ENCODE results near the gene ADARB2.

DNA sequence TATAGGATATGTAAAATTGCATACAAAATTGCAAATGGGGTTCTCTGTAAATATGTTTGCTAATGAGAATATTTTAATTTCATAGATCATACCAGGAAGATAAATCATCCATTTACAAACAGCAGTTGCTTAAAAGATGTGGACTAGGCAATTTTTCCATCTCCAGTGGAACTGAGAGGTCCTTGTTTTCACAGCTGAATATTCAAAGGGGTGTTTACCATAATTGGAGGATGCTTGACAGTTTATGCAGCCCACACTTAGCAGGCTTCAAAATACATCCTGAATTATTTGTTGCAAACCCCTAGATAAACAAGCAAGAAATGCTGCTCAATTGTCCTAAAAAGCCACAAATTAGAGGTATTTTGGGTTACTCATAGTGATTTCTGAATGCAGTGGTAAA lies 69.9 kb downstream of the ADARB2 start:
- TF ChIP-seq, protein P1, sequence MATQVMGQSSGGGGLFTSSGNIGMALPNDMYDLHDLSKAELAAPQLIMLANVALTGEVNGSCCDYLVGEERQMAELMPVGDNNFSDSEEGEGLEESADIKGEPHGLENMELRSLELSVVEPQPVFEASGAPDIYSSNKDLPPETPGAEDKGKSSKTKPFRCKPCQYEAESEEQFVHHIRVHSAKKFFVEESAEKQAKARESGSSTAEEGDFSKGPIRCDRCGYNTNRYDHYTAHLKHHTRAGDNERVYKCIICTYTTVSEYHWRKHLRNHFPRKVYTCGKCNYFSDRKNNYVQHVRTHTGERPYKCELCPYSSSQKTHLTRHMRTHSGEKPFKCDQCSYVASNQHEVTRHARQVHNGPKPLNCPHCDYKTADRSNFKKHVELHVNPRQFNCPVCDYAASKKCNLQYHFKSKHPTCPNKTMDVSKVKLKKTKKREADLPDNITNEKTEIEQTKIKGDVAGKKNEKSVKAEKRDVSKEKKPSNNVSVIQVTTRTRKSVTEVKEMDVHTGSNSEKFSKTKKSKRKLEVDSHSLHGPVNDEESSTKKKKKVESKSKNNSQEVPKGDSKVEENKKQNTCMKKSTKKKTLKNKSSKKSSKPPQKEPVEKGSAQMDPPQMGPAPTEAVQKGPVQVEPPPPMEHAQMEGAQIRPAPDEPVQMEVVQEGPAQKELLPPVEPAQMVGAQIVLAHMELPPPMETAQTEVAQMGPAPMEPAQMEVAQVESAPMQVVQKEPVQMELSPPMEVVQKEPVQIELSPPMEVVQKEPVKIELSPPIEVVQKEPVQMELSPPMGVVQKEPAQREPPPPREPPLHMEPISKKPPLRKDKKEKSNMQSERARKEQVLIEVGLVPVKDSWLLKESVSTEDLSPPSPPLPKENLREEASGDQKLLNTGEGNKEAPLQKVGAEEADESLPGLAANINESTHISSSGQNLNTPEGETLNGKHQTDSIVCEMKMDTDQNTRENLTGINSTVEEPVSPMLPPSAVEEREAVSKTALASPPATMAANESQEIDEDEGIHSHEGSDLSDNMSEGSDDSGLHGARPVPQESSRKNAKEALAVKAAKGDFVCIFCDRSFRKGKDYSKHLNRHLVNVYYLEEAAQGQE (IDR thresholded peaks at IDR 0.05; ENCODE audit: insufficient read depth in 1 of 2, low read depth in 2 of 2, low read length in 2 of 2) = no peak
- TF ChIP-seq SIN3A (IDR thresholded peaks at IDR 0.05; ENCODE audit: borderline replicate concordance, insufficient read depth, low read length) = no peak
